Measurements from ENCODE around the gene OPN1LW. TPM values are rescaled to one million over a fixed set of nuclear protein-coding genes. Genes with fewer than 3 reads are reported as not detected.
"Not testable (repeated sequence)": the region's sequence is repeated elsewhere in the genome, so short reads cannot be mapped to it uniquely, and the experiment has no call there.

OPN1LW gene
- total RNA-seq, 1 donor from 2014 or later, result not detected

DNA sequence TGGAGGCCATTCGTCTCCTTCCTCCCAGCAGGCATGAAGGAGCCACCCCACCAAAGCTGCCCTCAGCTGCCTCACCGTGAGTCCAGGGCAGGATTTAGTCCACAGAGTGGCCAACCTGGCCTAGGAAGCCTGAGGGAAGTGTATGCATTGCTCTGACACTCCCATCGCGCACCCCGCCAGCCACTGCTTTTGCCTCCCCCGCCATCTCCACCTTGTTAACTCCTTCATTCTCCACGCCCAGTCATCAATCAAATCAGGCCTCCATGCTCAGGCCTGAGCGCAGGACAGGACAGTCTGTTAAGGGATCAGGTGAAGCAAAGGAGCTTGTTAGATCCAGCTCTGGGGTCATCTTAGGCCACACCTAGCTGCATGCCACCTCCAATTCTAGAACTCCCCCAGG lies 48.8 kb downstream of the OPN1LW start:
- intact Hi-C loops (cut with DNase I), result not testable (repeated sequence)

DNA sequence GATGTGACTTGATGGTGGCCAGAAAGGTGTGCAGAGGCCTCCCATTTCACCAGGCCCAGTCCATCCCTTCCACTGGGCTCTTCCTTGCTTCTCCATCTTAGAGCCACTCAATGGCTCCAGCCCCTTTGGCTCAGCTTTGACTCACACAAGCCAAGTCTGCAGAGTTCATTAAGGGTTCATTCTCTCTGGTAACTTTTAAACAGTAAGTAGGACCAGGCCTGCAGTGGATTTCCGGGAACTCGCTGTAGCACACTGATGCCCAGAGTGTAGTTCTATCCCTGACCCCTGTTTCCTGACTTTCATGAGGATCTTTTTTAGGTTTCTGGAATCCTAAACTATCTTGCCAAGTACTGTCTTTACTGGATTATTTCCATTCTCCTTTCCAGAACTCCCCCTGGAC lies 50.3 kb downstream of the OPN1LW start:
- DNase-seq (ENCODE audit: low spot score); intact Hi-C loops (cut with DNase I): not testable (repeated sequence)

More for the DNA sequence above, 48.8 kb downstream of the OPN1LW start:
- not testable (repeated sequence) for DNase-seq (ENCODE audit: low spot score)

DNA sequence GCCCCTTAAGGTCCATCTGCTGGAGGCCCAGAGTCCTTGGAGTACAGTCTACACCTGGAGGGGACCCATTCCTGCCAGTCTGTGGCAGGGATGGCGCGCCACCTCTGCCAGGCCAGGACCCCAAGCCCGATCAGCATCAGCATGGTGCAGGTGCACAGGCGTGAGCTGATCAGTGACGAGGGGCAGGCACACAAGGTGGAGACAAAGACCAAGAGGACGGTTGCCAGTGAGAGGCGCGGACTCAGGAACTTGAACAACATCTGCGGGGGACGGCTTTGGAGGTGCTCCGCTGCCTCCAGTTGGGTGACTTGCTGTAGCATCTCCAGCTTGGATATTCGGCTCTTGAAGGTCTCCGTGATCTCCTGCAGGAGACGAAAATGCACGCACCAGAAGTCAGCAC lies 52.4 kb downstream of the OPN1LW start:
- DNase-seq (ENCODE audit: low spot score); intact Hi-C loops (cut with DNase I): not testable (repeated sequence)

Other genes starting within 250 kb of the OPN1LW start
- 3.3 TPM for gene AVPR2, start 239.6 kb upstream of the OPN1LW start, total RNA-seq
- 22.9 TPM for gene ARHGAP4, start 218.0 kb upstream of the OPN1LW start, total RNA-seq
- gene NAA10, start 209.2 kb upstream of the OPN1LW start, total RNA-seq, result 87.2 TPM
- 8.6 TPM for gene RENBP, start 199.6 kb upstream of the OPN1LW start, total RNA-seq
- gene HCFC1, start 172.4 kb upstream of the OPN1LW start, total RNA-seq, result 39.5 TPM
- 10.6 TPM for gene TMEM187, start 171.5 kb upstream of the OPN1LW start, total RNA-seq
- 30.6 TPM for gene IRAK1, start 124.3 kb upstream of the OPN1LW start, total RNA-seq
- gene MECP2, start 46.5 kb upstream of the OPN1LW start, total RNA-seq, result 37.6 TPM
- gene OPN1MW, start 38.4 kb downstream of the OPN1LW start, total RNA-seq, result not detected
- gene OPN1MW2, start 75.5 kb downstream of the OPN1LW start, total RNA-seq, result not detected
- gene OPN1MW3, start 113.3 kb downstream of the OPN1LW start, total RNA-seq, result not detected
- not detected for gene TEX28, start 150.9 kb downstream of the OPN1LW start, total RNA-seq
- gene TKTL1, start 151.6 kb downstream of the OPN1LW start, total RNA-seq, result 3.2 TPM
- gene FLNA, start 230.4 kb downstream of the OPN1LW start, total RNA-seq, result 347 TPM
- gene EMD, start 235.1 kb downstream of the OPN1LW start, total RNA-seq, result 66.2 TPM

Data from cardiac septum (tissue), 1 donor.